ENCODE measurements around the gene SLC31A1.

DNA sequence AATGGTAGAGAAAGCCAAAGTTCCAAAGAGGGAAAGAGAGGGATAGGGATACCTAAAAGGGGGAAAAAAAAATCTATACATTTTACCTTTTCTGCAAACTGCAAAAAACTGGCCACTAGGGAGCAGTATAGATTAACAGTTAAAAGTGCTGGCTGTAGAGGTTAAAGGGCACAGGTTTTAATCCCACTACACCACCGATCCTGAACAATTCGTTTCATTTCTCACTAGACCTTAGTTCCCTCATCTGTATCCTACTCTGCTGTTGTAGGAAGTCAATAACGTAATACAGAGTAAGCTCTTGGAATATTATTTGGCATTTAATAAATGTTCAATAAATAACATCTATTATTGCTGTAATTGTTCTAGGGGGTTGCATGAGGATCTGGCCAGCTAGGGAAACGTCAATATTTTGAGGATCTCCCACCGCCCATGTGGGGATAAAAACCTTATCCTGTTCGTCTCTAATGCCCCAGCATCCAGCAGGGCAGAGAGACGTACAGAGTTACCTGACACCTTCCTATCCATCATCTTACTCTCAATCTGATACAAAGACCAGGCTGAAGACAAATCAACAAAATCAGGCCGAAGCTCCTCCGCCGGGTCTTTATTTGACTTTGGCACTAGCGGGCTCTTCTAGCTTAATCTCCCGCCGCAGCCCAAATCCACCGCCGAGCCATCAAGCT is 53.3 kb downstream of the SLC31A1 start:
- TF ChIP-seq EZH2 (IDR thresholded peaks at IDR 0.05): no peak
- TF ChIP-seq, protein P1, sequence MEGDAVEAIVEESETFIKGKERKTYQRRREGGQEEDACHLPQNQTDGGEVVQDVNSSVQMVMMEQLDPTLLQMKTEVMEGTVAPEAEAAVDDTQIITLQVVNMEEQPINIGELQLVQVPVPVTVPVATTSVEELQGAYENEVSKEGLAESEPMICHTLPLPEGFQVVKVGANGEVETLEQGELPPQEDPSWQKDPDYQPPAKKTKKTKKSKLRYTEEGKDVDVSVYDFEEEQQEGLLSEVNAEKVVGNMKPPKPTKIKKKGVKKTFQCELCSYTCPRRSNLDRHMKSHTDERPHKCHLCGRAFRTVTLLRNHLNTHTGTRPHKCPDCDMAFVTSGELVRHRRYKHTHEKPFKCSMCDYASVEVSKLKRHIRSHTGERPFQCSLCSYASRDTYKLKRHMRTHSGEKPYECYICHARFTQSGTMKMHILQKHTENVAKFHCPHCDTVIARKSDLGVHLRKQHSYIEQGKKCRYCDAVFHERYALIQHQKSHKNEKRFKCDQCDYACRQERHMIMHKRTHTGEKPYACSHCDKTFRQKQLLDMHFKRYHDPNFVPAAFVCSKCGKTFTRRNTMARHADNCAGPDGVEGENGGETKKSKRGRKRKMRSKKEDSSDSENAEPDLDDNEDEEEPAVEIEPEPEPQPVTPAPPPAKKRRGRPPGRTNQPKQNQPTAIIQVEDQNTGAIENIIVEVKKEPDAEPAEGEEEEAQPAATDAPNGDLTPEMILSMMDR (IDR thresholded peaks at IDR 0.05): peak; percentile 84

Measured in neural progenitor cell (in vitro differentiated cells).